SK-N-SH treated with all-trans-retinoic acid at 6 μM for 48 hours (cell line): Measurements from ENCODE around the gene SLC46A2.

Source experiments
- ARNTL ChIP-seq: fragments of 450-650 bp; formaldehyde crosslinking; IDR thresholded peaks from 2 replicates; pipeline ENCODE4 v1.5.0; 2020; ENCODE audit warnings: low read depth, mild to moderate bottlenecking, moderate library complexity, borderline replicate concordance
- CSDC2 ChIP-seq: fragments of 250-450 bp; sonication (Bioruptor Pico); IDR thresholded peaks from 2 replicates; pipeline ENCODE4 v1.5.0; 2020; ENCODE audit warnings: mild to moderate bottlenecking, moderate library complexity
- ESRRG ChIP-seq: fragments of 250-450 bp; sonication (Bioruptor Pico); IDR thresholded peaks from 2 replicates; pipeline ENCODE4 v1.6.1; 2021; ENCODE audit warnings: mild to moderate bottlenecking
- RARB ChIP-seq: fragments of 250-450 bp; sonication (Bioruptor Pico); IDR thresholded peaks from 2 replicates; pipeline ENCODE4 v1.8.0; 2021; ENCODE audit warnings: mild to moderate bottlenecking, moderate library complexity
- SNAI2 ChIP-seq: fragments of 250-450 bp; sonication (Bioruptor Pico); IDR thresholded peaks from 2 replicates; pipeline ENCODE4 v1.5.0; 2020; ENCODE audit warnings: mild to moderate bottlenecking, moderate library complexity
- ZFP3 ChIP-seq: fragments of 250-450 bp; sonication (Bioruptor Pico); IDR thresholded peaks from 2 replicates; pipeline ENCODE4 v1.5.0; 2020; ENCODE audit warnings: mild to moderate bottlenecking, moderate library complexity
- ZFP30 ChIP-seq: fragments of 450-650 bp; formaldehyde crosslinking; IDR thresholded peaks from 2 replicates; pipeline ENCODE4 v1.5.0; 2022; ENCODE audit warnings: mild to moderate bottlenecking, moderate library complexity
- ZNF565 ChIP-seq: fragments of 450-650 bp; formaldehyde crosslinking; conservative IDR thresholded peaks from 2 replicates; pipeline ENCODE4 v1.5.0; 2020; ENCODE audit warnings: low read depth, mild to moderate bottlenecking, moderate library complexity
- ZNF8 ChIP-seq: fragments of 450-650 bp; formaldehyde crosslinking; IDR thresholded peaks from 2 replicates; pipeline ENCODE4 v1.5.0; 2020; ENCODE audit warnings: mild to moderate bottlenecking, moderate library complexity
- TF ChIP-seq, protein P1 (sequence below): fragments of 250-450 bp; sonication (Bioruptor Pico); IDR thresholded peaks from 2 replicates; pipeline ENCODE4 v1.8.0; 2020; ENCODE audit warnings: mild to moderate bottlenecking, moderate library complexity, borderline replicate concordance
- TF ChIP-seq, protein P2 (sequence below): fragments of 250-450 bp; sonication (Bioruptor Pico); IDR thresholded peaks from 2 replicates; pipeline ENCODE4 v1.8.0; 2021; ENCODE audit warnings: low read depth, mild to moderate bottlenecking, moderate library complexity, borderline replicate concordance

GRCh38 chr9:112854657-112855056, 36.0 kb downstream of the SLC46A2 start:
- TF ChIP-seq, protein P1, sequence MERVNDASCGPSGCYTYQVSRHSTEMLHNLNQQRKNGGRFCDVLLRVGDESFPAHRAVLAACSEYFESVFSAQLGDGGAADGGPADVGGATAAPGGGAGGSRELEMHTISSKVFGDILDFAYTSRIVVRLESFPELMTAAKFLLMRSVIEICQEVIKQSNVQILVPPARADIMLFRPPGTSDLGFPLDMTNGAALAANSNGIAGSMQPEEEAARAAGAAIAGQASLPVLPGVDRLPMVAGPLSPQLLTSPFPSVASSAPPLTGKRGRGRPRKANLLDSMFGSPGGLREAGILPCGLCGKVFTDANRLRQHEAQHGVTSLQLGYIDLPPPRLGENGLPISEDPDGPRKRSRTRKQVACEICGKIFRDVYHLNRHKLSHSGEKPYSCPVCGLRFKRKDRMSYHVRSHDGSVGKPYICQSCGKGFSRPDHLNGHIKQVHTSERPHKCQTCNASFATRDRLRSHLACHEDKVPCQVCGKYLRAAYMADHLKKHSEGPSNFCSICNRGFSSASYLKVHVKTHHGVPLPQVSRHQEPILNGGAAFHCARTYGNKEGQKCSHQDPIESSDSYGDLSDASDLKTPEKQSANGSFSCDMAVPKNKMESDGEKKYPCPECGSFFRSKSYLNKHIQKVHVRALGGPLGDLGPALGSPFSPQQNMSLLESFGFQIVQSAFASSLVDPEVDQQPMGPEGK (CRISPR knock-in tag), result no peak
- TF ChIP-seq CSDC2 (no peak), ZNF8 (no peak), ZFP3 (CRISPR knock-in tag) (no peak), SNAI2 (CRISPR knock-in tag) (no peak), RARB (CRISPR knock-in tag) (no peak), ZFP30 (CRISPR knock-in tag) (no peak), ZNF565 (CRISPR knock-in tag) (no peak), ARNTL (no peak), ESRRG (no peak)
- TF ChIP-seq, protein P2, sequence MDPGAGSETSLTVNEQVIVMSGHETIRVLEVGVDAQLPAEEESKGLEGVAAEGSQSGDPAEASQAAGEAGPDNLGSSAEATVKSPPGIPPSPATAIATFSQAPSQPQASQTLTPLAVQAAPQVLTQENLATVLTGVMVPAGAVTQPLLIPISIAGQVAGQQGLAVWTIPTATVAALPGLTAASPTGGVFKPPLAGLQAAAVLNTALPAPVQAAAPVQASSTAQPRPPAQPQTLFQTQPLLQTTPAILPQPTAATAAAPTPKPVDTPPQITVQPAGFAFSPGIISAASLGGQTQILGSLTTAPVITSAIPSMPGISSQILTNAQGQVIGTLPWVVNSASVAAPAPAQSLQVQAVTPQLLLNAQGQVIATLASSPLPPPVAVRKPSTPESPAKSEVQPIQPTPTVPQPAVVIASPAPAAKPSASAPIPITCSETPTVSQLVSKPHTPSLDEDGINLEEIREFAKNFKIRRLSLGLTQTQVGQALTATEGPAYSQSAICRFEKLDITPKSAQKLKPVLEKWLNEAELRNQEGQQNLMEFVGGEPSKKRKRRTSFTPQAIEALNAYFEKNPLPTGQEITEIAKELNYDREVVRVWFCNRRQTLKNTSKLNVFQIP (CRISPR knock-in tag), result no peak
